ENCODE results near the gene KLHL26. TPM values are rescaled to one million over a fixed set of nuclear protein-coding genes. Genes with fewer than 3 reads are reported as not detected.

Gene KLHL26
- total RNA-seq, 1 experiment from 2014 or later: 7.1 TPM

- H3K4me3 ChIP-seq (ENCODE audit: insufficient read depth, low read depth, low read length): peak within 1 kb of the TSS; percentile 69
- DNase-seq: peak; percentile 100
- H3K36me3 ChIP-seq (replicated peaks; ENCODE audit: control insufficient read depth, insufficient read depth, low read length): no peaks in the 10 kb centered on the region
- no peaks in the 10 kb centered on the region for H3K27me3 ChIP-seq (ENCODE audit: control insufficient read depth, insufficient read depth, low read length)
Measured at GRCh38 chr19:18683109-18683957, 46.5 kb downstream of the KLHL26 start, which contains the start of gene CRTC1. CRTC1 (plus strand) TSS chr19:18683680; CDS start chr19:18683703, 23 bp downstream.

- Histone ChIP-seq H3K36me3 (replicated peaks; ENCODE audit: control insufficient read depth, insufficient read depth, low read length) (no peaks in the 10 kb centered on the region), H3K27me3 (ENCODE audit: control insufficient read depth, insufficient read depth, low read length) (no peaks in the 10 kb centered on the region), H3K4me3 (ENCODE audit: insufficient read depth, low read depth, low read length) (peak overlapping the region; percentile 67)
- peak; percentile 43 for DNase-seq
Measured at GRCh38 chr19:18683958-18684641, 47.3 kb downstream of the KLHL26 start.

GRCh38 chr19:18684642-18684993 is 47.8 kb downstream of the KLHL26 start:
- no peaks in the 10 kb centered on the region for H3K27me3 ChIP-seq (ENCODE audit: control insufficient read depth, insufficient read depth, low read length)
- DNase-seq: no peak
- H3K36me3 ChIP-seq (replicated peaks; ENCODE audit: control insufficient read depth, insufficient read depth, low read length): no peaks in the 10 kb centered on the region
- H3K4me3 ChIP-seq (ENCODE audit: insufficient read depth, low read depth, low read length): no peak overlapping the region

GRCh38 chr19:18685597-18686190 is 48.9 kb downstream of the KLHL26 start:
- no peak for DNase-seq
- no peaks in the 10 kb centered on the region for H3K27me3 ChIP-seq (ENCODE audit: control insufficient read depth, insufficient read depth, low read length)
- H3K4me3 ChIP-seq (ENCODE audit: insufficient read depth, low read depth, low read length): no peak overlapping the region
- no peaks in the 10 kb centered on the region for H3K36me3 ChIP-seq (replicated peaks; ENCODE audit: control insufficient read depth, insufficient read depth, low read length)

GRCh38 chr19:18687740-18688465 is 51.1 kb downstream of the KLHL26 start:
- DNase-seq: no peak
- Histone ChIP-seq H3K36me3 (replicated peaks; ENCODE audit: control insufficient read depth, insufficient read depth, low read length) (no peaks in the 10 kb centered on the region), H3K27me3 (ENCODE audit: control insufficient read depth, insufficient read depth, low read length) (no peaks in the 10 kb centered on the region)

GRCh38 chr19:18696023-18696422 is 59.2 kb downstream of the KLHL26 start:
- H3K27me3 ChIP-seq (ENCODE audit: control insufficient read depth, insufficient read depth, low read length): no peaks in the 10 kb centered on the region
- DNase-seq: peak; percentile 51
- H3K36me3 ChIP-seq (replicated peaks; ENCODE audit: control insufficient read depth, insufficient read depth, low read length): no peaks in the 10 kb centered on the region
- H3K4me3 ChIP-seq (ENCODE audit: insufficient read depth, low read depth, low read length): no peak overlapping the region

More at GRCh38 chr19:18687740-18688465, 51.1 kb downstream of the KLHL26 start:
- no peak overlapping the region for H3K4me3 ChIP-seq (ENCODE audit: insufficient read depth, low read depth, low read length)

GRCh38 chr19:18697680-18698079 is 60.9 kb downstream of the KLHL26 start:
- DNase-seq: peak; percentile 21
- Histone ChIP-seq H3K27me3 (ENCODE audit: control insufficient read depth, insufficient read depth, low read length) (no peaks in the 10 kb centered on the region), H3K36me3 (replicated peaks; ENCODE audit: control insufficient read depth, insufficient read depth, low read length) (no peaks in the 10 kb centered on the region), H3K4me3 (ENCODE audit: insufficient read depth, low read depth, low read length) (no peak overlapping the region)

GRCh38 chr19:18698321-18699167 is 61.7 kb downstream of the KLHL26 start:
- Histone ChIP-seq H3K36me3 (replicated peaks; ENCODE audit: control insufficient read depth, insufficient read depth, low read length) (no peaks in the 10 kb centered on the region), H3K4me3 (ENCODE audit: insufficient read depth, low read depth, low read length) (no peak overlapping the region), H3K27me3 (ENCODE audit: control insufficient read depth, insufficient read depth, low read length) (no peaks in the 10 kb centered on the region)
- DNase-seq: no peak

- Histone ChIP-seq H3K27me3 (ENCODE audit: control insufficient read depth, insufficient read depth, low read length) (no peaks in the 10 kb centered on the region), H3K4me3 (ENCODE audit: insufficient read depth, low read depth, low read length) (no peak overlapping the region), H3K36me3 (replicated peaks; ENCODE audit: control insufficient read depth, insufficient read depth, low read length) (no peaks in the 10 kb centered on the region)
- DNase-seq: peak; percentile 71
Measured at GRCh38 chr19:18699403-18700054, 62.7 kb downstream of the KLHL26 start.

GRCh38 chr19:18700501-18701249 is 63.8 kb downstream of the KLHL26 start:
- peak; percentile 96 for DNase-seq
- H3K4me3 ChIP-seq (ENCODE audit: insufficient read depth, low read depth, low read length): peak overlapping the region; percentile 30
- no peaks in the 10 kb centered on the region for H3K36me3 ChIP-seq (replicated peaks; ENCODE audit: control insufficient read depth, insufficient read depth, low read length)
- H3K27me3 ChIP-seq (ENCODE audit: control insufficient read depth, insufficient read depth, low read length): no peaks in the 10 kb centered on the region

- no peaks in the 10 kb centered on the region for H3K36me3 ChIP-seq (replicated peaks; ENCODE audit: control insufficient read depth, insufficient read depth, low read length)
- H3K27me3 ChIP-seq (ENCODE audit: control insufficient read depth, insufficient read depth, low read length): no peaks in the 10 kb centered on the region
- no peak for DNase-seq
- no peak overlapping the region for H3K4me3 ChIP-seq (ENCODE audit: insufficient read depth, low read depth, low read length)
Measured at GRCh38 chr19:18701250-18701608, 64.4 kb downstream of the KLHL26 start.

GRCh38 chr19:18704054-18704453 is 67.2 kb downstream of the KLHL26 start:
- Histone ChIP-seq H3K27me3 (ENCODE audit: control insufficient read depth, insufficient read depth, low read length) (no peaks in the 10 kb centered on the region), H3K4me3 (ENCODE audit: insufficient read depth, low read depth, low read length) (no peak overlapping the region), H3K36me3 (replicated peaks; ENCODE audit: control insufficient read depth, insufficient read depth, low read length) (no peaks in the 10 kb centered on the region)
- DNase-seq: no peak

- no peaks in the 10 kb centered on the region for H3K36me3 ChIP-seq (replicated peaks; ENCODE audit: control insufficient read depth, insufficient read depth, low read length)
- DNase-seq: no peak
- no peak overlapping the region for H3K4me3 ChIP-seq (ENCODE audit: insufficient read depth, low read depth, low read length)
- H3K27me3 ChIP-seq (ENCODE audit: control insufficient read depth, insufficient read depth, low read length): no peaks in the 10 kb centered on the region
Measured at GRCh38 chr19:18704971-18705370, 68.1 kb downstream of the KLHL26 start.

Data from H7 (cell line).